H9 (cell line): Measurements from ENCODE around the gene VASN. TPM values are rescaled to one million over a fixed set of nuclear protein-coding genes. Genes with fewer than 3 reads are reported as not detected.

Source experiments
- DNase-seq: peaks from one replicate; pipeline ENCODE4 v3.0.0-alpha.2; 2017
- H2AFZ ChIP-seq: one replicate; pipeline ENCODE4 v1.6.1; 2013; ENCODE audit warnings: mild to moderate bottlenecking, low read length, control low read depth, moderate library complexity
- H2AK5ac ChIP-seq: 2 replicates; pipeline ENCODE4 v1.6.1; 2013; ENCODE audit warnings: low read length, control low read depth, mixed read lengths; ENCODE audit not compliant: insufficient read length
- H2BK120ac ChIP-seq: one replicate; pipeline ENCODE4 v1.6.1; 2013; ENCODE audit warnings: low read depth, mild to moderate bottlenecking, low read length, control low read depth, inconsistent platforms; ENCODE audit not compliant: poor library complexity, severe bottlenecking
- H2BK12ac ChIP-seq: 2 replicates; pipeline ENCODE4 v1.6.1; 2013; ENCODE audit warnings: low read length, control low read depth, mixed read lengths, low read depth; ENCODE audit not compliant: insufficient read length
- H2BK15ac ChIP-seq: 2 replicates; pipeline ENCODE4 v1.6.1; 2013; ENCODE audit warnings: low read depth, low read length, control low read depth
- H2BK20ac ChIP-seq: one replicate; pipeline ENCODE4 v1.6.1; 2013; ENCODE audit warnings: low read depth, mild to moderate bottlenecking, low read length, control low read depth, inconsistent platforms; ENCODE audit not compliant: poor library complexity, severe bottlenecking
- H2BK5ac ChIP-seq: 2 replicates; pipeline ENCODE4 v1.6.1; 2013; ENCODE audit warnings: low read length, control low read depth, mixed read lengths; ENCODE audit not compliant: insufficient read length
- H3K14ac ChIP-seq: 2 replicates; pipeline ENCODE4 v1.6.1; 2013; ENCODE audit warnings: low read length, control low read depth; ENCODE audit not compliant: insufficient read depth
- H3K18ac ChIP-seq: 2 replicates; pipeline ENCODE4 v1.6.1; 2013; ENCODE audit warnings: low read depth, mild to moderate bottlenecking, mixed read lengths, low read length, control low read depth; ENCODE audit not compliant: insufficient read length
- H3K23ac ChIP-seq: 2 replicates; pipeline ENCODE4 v1.6.1; 2013; ENCODE audit warnings: low read length, control low read depth, mixed read lengths, low read depth; ENCODE audit not compliant: insufficient read length
- H3K23me2 ChIP-seq: 2 replicates; pipeline ENCODE4 v1.6.1; 2013; ENCODE audit warnings: low read depth, mild to moderate bottlenecking, mixed read lengths, low read length, control low read depth; ENCODE audit not compliant: insufficient read length, poor library complexity, severe bottlenecking
- H3K27ac ChIP-seq: 2 replicates; pipeline ENCODE4 v1.5.1; 2013; ENCODE audit warnings: low read length, control low read depth, mixed read lengths, low read depth; ENCODE audit not compliant: insufficient read length
- H3K27me3 ChIP-seq: 2 replicates; pipeline ENCODE4 v1.6.1; 2013; ENCODE audit warnings: low read length, control low read depth, inconsistent platforms; ENCODE audit not compliant: insufficient read depth
- H3K4ac ChIP-seq: 2 replicates; pipeline ENCODE4 v1.6.1; 2013; ENCODE audit warnings: low read depth, mild to moderate bottlenecking, control low read depth, inconsistent platforms, low read length, moderate library complexity
- H3K4me1 ChIP-seq: 2 replicates; pipeline ENCODE4 v1.6.1; 2013; ENCODE audit warnings: low read length, control low read depth, inconsistent platforms; ENCODE audit not compliant: insufficient read depth
- H3K4me2 ChIP-seq: 2 replicates; pipeline ENCODE4 v1.6.1; 2013; ENCODE audit warnings: low read length, control low read depth, mixed read lengths; ENCODE audit not compliant: insufficient read length, insufficient read depth
- H3K56ac ChIP-seq: 2 replicates; pipeline ENCODE4 v1.6.1; 2013; ENCODE audit warnings: low read depth, mild to moderate bottlenecking, mixed read lengths, low read length, control low read depth; ENCODE audit not compliant: insufficient read length
- H3K79me1 ChIP-seq: 2 replicates; pipeline ENCODE4 v1.6.1; 2013; ENCODE audit warnings: low read depth, mild to moderate bottlenecking, moderate library complexity, low read length, control low read depth, inconsistent platforms; ENCODE audit not compliant: insufficient read depth, poor library complexity, severe bottlenecking
- H3K79me2 ChIP-seq: 2 replicates; pipeline ENCODE4 v1.6.1; 2013; ENCODE audit warnings: low read length, control low read depth, inconsistent platforms; ENCODE audit not compliant: insufficient read depth
- H3K9ac ChIP-seq: 2 replicates; pipeline ENCODE4 v1.6.1; 2013; ENCODE audit warnings: low read length, control low read depth, mixed read lengths; ENCODE audit not compliant: insufficient read length; ENCODE audit errors: extremely low read depth
- H3K9me3 ChIP-seq: one replicate; pipeline ENCODE4 v1.6.1; 2013; ENCODE audit warnings: low read depth, low read length, inconsistent platforms; ENCODE audit not compliant: control insufficient read depth
- H3T11ph ChIP-seq: one replicate; pipeline ENCODE4 v1.6.1; 2013; ENCODE audit warnings: mild to moderate bottlenecking, low read length, control low read depth, inconsistent platforms
- H4K20me1 ChIP-seq: one replicate; pipeline ENCODE4 v1.6.1; 2013; ENCODE audit not compliant: control insufficient read depth, insufficient read length, insufficient read depth
- H4K5ac ChIP-seq: 2 replicates; pipeline ENCODE4 v1.6.1; 2013; ENCODE audit warnings: low read depth, mild to moderate bottlenecking, mixed read lengths, low read length, control low read depth; ENCODE audit not compliant: insufficient read length
- H4K8ac ChIP-seq: replicated peaks from 2 replicates; pipeline ENCODE4 v1.6.1; 2013; ENCODE audit warnings: low read length, control low read depth, mixed read lengths, low read depth; ENCODE audit not compliant: insufficient read length
- H4K91ac ChIP-seq: 2 replicates; pipeline ENCODE4 v1.6.1; 2013; ENCODE audit warnings: low read depth, mild to moderate bottlenecking, moderate library complexity, mixed read lengths, low read length, control low read depth; ENCODE audit not compliant: insufficient read length
- H3K27ac Mint-ChIP-seq, 3 experiments: 2 replicates in 2 of 3; 3 replicates in 1 of 3; pipeline ENCODE4 v1.8.0; 2020 to 2021; ENCODE audit warnings: mixed read lengths in 3 of 3, mild to moderate bottlenecking in 1 of 3, moderate library complexity in 1 of 3
- H3K27me3 Mint-ChIP-seq: 2 replicates; pipeline ENCODE4 v1.8.0; 2021; ENCODE audit warnings: low read depth, mild to moderate bottlenecking, moderate library complexity, mixed read lengths
- H3K36me3 Mint-ChIP-seq, 3 experiments: 2 replicates in 2 of 3; 3 replicates in 1 of 3; pipeline ENCODE4 v1.8.0; 2020 to 2021; ENCODE audit warnings: low read depth in 3 of 3, mixed read lengths in 3 of 3; ENCODE audit not compliant: insufficient read depth in 1 of 3
- H3K4me1 Mint-ChIP-seq, 2 experiments: 2 replicates each; pipeline ENCODE4 v1.8.0; 2020; ENCODE audit warnings: mixed read lengths in 2 of 2
- H3K4me3 Mint-ChIP-seq, 2 experiments: 2 replicates in 1 of 2; 3 replicates in 1 of 2; pipeline ENCODE4 v1.8.0; 2020 to 2021; ENCODE audit warnings: mild to moderate bottlenecking in 2 of 2, mixed read lengths in 2 of 2, moderate library complexity in 1 of 2
- H3K9me3 Mint-ChIP-seq, 2 experiments: 2 replicates in 1 of 2; 3 replicates in 1 of 2; pipeline ENCODE4 v1.8.0; 2020; ENCODE audit warnings: mild to moderate bottlenecking in 2 of 2, mixed read lengths in 2 of 2, moderate library complexity in 1 of 2
- WGBS: extraction: QIAGEN DNeasy Blood & Tissue Kit; methylation state at CpG from one replicate; pipeline ENCODE4 v1.1.7; 2013; ENCODE audit warnings: missing lambda C conversion rate, low lambda C conversion rate, mixed read lengths; ENCODE audit not compliant: insufficient read length; ENCODE audit errors: extremely low coverage; 5-methylcytosine and 5-hydroxymethylcytosine counted together
- total RNA-seq: library from RNA; stranded (reverse); gene quantifications from 2 replicates; pipeline ENCODE4 v1.2.1, GENCODE V29; 2021
- TF ChIP-seq, protein P1 (sequence below): fragments of 200-600 bp; sonication (generic); conservative IDR thresholded peaks from 3 replicates; pipeline ENCODE4 v1.8.0; 2021; ENCODE audit warnings: antibody characterized with exemption, mild to moderate bottlenecking

VASN gene
- total RNA-seq, 1 experiment from 2014 or later, result 11.0 TPM

GRCh38 chr16:4384509-4384942 lies 12.9 kb downstream of the VASN start:
- no peak overlapping the region for H2AFZ ChIP-seq
- H3K56ac ChIP-seq, result no peak overlapping the region
- H3K4me1 ChIP-seq, result no peaks in the 10 kb centered on the region; the same call in 1 of the 2 replicates
- DNase-seq, result no peak
- H4K20me1 ChIP-seq, result no peaks in the 10 kb centered on the region
- no peaks in the 10 kb centered on the region for H3K27me3 Mint-ChIP-seq
- no peaks in the 10 kb centered on the region for H3K23me2 ChIP-seq
- TF ChIP-seq, protein P1, sequence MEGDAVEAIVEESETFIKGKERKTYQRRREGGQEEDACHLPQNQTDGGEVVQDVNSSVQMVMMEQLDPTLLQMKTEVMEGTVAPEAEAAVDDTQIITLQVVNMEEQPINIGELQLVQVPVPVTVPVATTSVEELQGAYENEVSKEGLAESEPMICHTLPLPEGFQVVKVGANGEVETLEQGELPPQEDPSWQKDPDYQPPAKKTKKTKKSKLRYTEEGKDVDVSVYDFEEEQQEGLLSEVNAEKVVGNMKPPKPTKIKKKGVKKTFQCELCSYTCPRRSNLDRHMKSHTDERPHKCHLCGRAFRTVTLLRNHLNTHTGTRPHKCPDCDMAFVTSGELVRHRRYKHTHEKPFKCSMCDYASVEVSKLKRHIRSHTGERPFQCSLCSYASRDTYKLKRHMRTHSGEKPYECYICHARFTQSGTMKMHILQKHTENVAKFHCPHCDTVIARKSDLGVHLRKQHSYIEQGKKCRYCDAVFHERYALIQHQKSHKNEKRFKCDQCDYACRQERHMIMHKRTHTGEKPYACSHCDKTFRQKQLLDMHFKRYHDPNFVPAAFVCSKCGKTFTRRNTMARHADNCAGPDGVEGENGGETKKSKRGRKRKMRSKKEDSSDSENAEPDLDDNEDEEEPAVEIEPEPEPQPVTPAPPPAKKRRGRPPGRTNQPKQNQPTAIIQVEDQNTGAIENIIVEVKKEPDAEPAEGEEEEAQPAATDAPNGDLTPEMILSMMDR, result no peak
- no peak overlapping the region for H3K23ac ChIP-seq
- H2AK5ac ChIP-seq, result no peak overlapping the region
- no peak overlapping the region for H3K14ac ChIP-seq
- H2BK120ac ChIP-seq, result no peak overlapping the region
- no peak overlapping the region for H2BK15ac ChIP-seq
- H3K4me3 Mint-ChIP-seq, result no peak overlapping the region
- H3K79me1 ChIP-seq, result no peaks in the 10 kb centered on the region
- no CpG with 5 or more reads among the region's 20 CpGs for WGBS
- no peaks in the 10 kb centered on the region for H3K9me3 Mint-ChIP-seq
- H3K4ac ChIP-seq, result no peak overlapping the region
- H4K8ac ChIP-seq, result no peak overlapping the region
- no peak overlapping the region for H2BK20ac ChIP-seq
- H3K36me3 Mint-ChIP-seq, result peaks cover 0 to 2% (median 2%) of the 10 kb centered on the region in 3 experiments; a peak in 4 of 7 replicates
- no peaks in the 10 kb centered on the region for H3K27me3 ChIP-seq
- H2BK12ac ChIP-seq, result no peak overlapping the region
- H3K27ac Mint-ChIP-seq, result peak overlapping the region in 1 of 3 experiments; percentile 49; a peak in 2 of 7 replicates
- H3K27ac ChIP-seq, result no peak overlapping the region
- no peaks in the 10 kb centered on the region for H3K9me3 ChIP-seq
- H3K4me2 ChIP-seq, result no peak overlapping the region
- no peak overlapping the region for H3K18ac ChIP-seq
- peaks cover 7 to 15% of the 10 kb centered on the region in 2 experiments for H3K4me1 Mint-ChIP-seq
- no peaks in the 10 kb centered on the region for H3K79me2 ChIP-seq
- no peak overlapping the region for H4K91ac ChIP-seq
- no peak overlapping the region for H2BK5ac ChIP-seq
- no peak overlapping the region for H3K9ac ChIP-seq
- no peak overlapping the region for H3T11ph ChIP-seq
- H4K5ac ChIP-seq, result no peak overlapping the region
